ENCODE data around the gene IFT122.

The IFT122 gene

DNA sequence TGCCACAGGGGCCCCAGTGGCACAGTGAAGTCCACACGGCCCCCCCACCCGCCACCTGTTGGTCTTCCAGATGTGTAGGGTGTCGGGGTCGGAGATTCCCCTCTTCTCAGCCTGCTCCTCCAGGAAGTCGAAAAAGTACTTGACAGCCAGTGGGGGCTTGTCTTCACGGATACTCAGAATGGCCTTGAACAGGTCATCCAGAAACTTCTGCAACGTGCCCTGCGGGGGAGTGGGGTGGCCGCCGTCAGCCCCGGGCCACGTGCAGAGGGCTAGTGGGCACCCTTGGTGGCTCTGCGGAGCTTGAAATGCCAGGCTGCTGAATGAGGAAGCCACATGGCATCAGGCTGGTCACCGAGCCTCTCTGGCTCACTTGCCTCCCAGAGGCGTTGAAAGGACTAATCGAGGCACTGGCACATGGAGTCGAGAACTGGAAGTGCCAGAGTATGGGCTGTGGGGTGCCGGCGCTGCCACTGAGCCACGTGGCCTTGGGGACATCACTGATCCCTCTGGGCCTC, 119.6 kb downstream of the IFT122 start:
- DNase-seq = no peak

DNA sequence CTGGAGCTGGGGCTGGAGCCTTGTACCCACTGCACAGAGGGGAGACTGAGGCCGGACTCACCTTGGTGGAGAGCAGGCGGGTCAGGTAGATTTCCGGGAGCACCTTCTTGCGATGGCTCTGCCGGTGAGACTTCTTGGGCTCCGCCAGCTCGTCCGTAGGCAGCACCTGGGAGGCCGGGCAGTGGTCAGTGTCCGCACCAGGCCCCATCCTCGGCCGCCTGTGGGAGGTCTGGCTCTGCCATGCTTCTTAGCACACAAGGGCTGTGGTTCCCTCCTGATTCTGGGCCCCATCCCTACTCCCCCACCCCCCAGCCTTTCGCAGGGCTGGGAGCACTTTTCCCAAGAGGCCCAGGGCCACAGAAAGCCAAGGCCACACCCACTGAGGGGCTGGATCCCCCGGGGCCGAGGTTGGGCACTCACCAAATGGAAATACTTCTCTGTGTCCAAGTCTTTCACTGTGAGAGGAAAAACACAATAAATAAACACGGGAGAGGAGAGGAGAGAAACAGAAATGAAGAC, 120.3 kb downstream of the IFT122 start:
- no peak for DNase-seq

- DNase-seq = no peak
These were observed 121.0 kb downstream of the IFT122 start for GRCh38 chr3:129560911-129561594.

- DNase-seq = no peak
These were observed 121.7 kb downstream of the IFT122 start for GRCh38 chr3:129561619-129562248.

- DNase-seq = no peak
These were observed 122.8 kb downstream of the IFT122 start for GRCh38 chr3:129562803-129563202.

DNA sequence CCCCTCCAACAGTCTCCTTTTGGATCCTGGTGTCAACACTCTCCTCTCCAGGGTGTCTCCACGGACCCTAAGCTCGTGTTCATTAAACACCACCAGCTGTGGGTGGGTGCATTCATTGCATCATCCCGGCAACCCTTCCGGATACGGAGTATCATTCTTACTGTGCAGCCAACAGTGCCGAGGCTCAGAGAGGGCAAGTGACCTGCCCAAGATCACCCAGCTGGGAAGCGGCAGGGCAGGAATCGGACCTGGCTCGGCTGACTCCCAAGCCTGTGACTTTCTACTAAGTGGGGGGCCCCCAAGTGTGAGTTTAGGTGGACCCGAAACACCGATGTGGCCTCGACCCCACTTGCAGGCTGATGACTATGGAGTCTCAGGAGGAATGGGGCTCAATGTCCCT, 123.3 kb downstream of the IFT122 start:
- no peak for DNase-seq

DNA sequence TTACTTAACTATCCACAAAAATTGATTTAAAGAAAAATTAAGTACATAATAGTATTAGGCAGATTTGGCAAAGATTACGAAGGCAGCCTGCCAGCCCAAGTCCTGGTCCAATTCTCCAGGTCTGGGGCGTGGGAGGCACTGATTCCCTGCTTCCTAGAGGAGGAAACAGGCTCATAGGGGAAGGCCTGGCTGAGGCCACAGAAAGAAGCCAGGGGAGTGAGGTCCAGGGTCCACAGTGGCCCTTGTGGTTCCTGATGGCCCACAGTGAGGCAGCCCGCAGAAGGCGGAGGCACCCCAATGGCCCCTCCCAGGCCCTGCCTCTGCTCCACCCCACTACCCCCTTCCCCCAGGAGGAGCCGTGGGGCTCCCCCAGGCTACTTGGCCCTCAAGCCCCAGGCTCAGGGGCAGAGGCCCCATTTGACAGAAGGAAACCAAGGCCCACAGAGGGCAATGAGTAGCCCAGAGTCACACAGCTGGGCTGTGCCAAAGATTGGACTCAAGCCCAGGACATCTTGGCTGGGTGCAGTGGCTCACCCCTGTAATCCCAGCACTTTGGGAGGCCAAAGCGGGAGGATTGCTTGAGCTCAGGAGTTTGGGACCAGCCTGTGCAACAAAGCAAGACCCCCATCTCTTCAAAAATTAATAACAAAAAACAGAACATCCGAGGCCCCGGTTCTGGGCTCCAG, 124.0 kb downstream of the IFT122 start:
- DNase-seq = no peak

DNA sequence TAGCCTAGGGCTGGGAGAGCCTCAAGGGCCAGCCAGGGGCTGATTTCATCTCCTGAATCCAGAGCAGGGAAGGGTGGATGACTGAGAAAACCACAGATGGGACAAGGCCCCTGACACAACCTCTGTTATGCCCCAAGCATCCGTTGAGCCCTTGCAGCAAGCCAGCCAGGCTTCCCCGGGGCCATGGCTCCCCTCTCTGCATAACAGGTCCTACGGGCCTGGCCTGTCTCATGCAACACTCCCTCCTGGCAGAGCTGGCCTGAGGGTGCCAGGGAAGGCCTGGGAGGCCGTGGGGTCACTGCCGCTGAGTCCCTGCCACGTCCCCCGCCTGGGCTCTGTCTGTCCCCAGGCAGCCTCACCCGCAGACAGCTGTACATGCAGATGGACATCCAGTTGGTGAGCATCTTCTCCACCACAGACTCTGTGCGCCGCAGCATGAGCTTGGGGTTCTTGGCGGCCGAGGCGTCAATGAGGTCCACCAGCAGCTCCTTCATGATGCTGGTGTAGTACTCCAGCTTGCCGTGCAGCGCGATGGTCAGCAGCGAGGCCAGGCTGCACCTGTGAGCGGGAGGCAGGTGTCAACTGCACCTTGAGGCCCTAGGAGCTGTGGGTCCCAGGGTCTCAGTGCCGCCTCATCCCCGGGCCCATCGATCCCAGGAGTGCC, 125.1 kb downstream of the IFT122 start:
- DNase-seq = no peak

GRCh38 chr3:129565902-129566301, 125.9 kb downstream of the IFT122 start:
- DNase-seq = no peak

- DNase-seq = no peak
These were observed 127.2 kb downstream of the IFT122 start for GRCh38 chr3:129567176-129567705.

DNA sequence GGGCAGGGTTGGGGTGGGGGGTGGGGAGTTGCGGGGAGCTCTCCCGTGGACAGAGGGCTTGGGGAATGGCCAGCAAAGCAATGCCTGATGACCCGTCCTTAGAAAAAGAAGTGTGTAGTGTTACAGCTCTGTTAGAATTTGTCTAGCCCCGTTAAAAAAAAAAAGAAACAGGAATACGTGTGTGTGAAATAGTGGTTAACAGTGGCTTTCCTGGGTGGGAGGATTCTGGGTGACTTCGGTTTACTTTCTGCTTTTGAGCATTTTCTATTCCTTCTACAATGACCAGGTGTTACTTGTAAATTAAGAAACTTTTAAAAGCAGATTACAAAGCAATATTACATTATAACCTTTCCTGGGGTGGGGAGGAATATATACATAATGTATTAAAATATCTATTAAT, 127.9 kb downstream of the IFT122 start:
- no peak for DNase-seq

DNA sequence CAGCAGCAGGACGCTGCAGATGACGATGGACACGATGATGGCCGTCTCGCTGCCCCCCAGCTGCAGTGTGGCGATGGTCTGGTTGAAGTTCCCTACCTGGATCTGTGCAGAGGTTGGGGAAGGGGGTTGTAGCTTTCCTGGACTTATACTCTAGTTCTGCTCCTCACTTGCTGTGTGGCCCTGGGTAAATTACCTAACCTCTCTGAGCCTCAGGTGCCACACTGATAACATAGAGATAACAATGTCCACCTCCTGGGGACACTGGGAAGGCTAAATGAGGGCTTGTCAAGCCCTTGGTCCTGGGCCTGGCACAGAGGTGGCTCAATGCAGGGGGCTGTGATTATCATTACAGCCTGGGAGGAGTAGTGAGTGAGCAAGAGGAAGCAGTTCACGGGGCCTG, 129.8 kb downstream of the IFT122 start:
- DNase-seq = no peak

All from stimulated activated CD4-positive, alpha-beta T cell treated with anti-CD3 and anti-CD28 coated beads, Interleukin-4, amount 100 ng/mL, for 24 hours (primary cell).